MM.1S (cell line): Measurements from ENCODE around the gene SPATA6.

Experiments used
- DNase-seq: peaks from one replicate; pipeline ENCODE4 v3.0.0-alpha.2; 2015
- H2AFZ ChIP-seq: fragments of 300-600 bp; sonication (generic); 2 replicates; pipeline ENCODE4 v1.6.0; 2016; ENCODE audit warnings: antibody characterized with exemption, low read length
- H3F3A ChIP-seq: fragments of 300-600 bp; sonication (generic); 2 replicates; pipeline ENCODE4 v1.6.1; 2016; ENCODE audit warnings: mild to moderate bottlenecking, antibody characterized with exemption, low read length, moderate library complexity, mixed read lengths; ENCODE audit not compliant: insufficient read depth
- H3K27ac ChIP-seq: fragments of 300-600 bp; sonication (generic); 2 replicates; pipeline ENCODE4 v1.5.1; 2016; ENCODE audit warnings: mild to moderate bottlenecking, low read length
- H3K27me3 ChIP-seq: fragments of 300-600 bp; sonication (generic); replicated peaks from 2 replicates; pipeline ENCODE4 v1.6.0; 2016; ENCODE audit warnings: low read length; ENCODE audit not compliant: insufficient read depth
- H3K36me3 ChIP-seq: fragments of 300-600 bp; sonication (generic); replicated peaks from 2 replicates; pipeline ENCODE4 v1.6.1; 2016; ENCODE audit warnings: mild to moderate bottlenecking, low read length, mixed read lengths; ENCODE audit not compliant: insufficient read depth
- H3K4me1 ChIP-seq: fragments of 300-600 bp; sonication (generic); 2 replicates; pipeline ENCODE4 v1.6.1; 2016; ENCODE audit warnings: low read length, mixed read lengths
- H3K4me2 ChIP-seq: fragments of 300-600 bp; sonication (generic); 2 replicates; pipeline ENCODE4 v1.6.0; 2016; ENCODE audit warnings: low read depth, low read length
- H3K4me3 ChIP-seq: fragments of 300-600 bp; sonication (generic); 2 replicates; pipeline ENCODE4 v1.5.1; 2016; ENCODE audit warnings: low read length, mixed read lengths
- H3K79me2 ChIP-seq: fragments of 300-600 bp; sonication (generic); 2 replicates; pipeline ENCODE4 v1.6.1; 2016; ENCODE audit warnings: mixed run types, low read length, mixed read lengths
- H3K9ac ChIP-seq: fragments of 300-600 bp; sonication (generic); 2 replicates; pipeline ENCODE4 v1.6.1; 2016; ENCODE audit warnings: low read length, mixed read lengths
- H3K9me2 ChIP-seq: fragments of 300-600 bp; sonication (generic); replicated peaks from 2 replicates; pipeline ENCODE4 v1.6.1; 2016; ENCODE audit warnings: mild to moderate bottlenecking, low read length, mixed read lengths; ENCODE audit not compliant: insufficient read depth
- H3K9me3 ChIP-seq: fragments of 300-600 bp; sonication (generic); replicated peaks from 2 replicates; pipeline ENCODE4 v1.6.1; 2016; ENCODE audit warnings: mild to moderate bottlenecking, low read length, mixed read lengths; ENCODE audit not compliant: insufficient read depth
- H4K20me1 ChIP-seq: fragments of 300-600 bp; sonication (generic); 2 replicates; pipeline ENCODE4 v1.6.1; 2016; ENCODE audit warnings: mild to moderate bottlenecking, low read length, moderate library complexity, mixed read lengths; ENCODE audit not compliant: insufficient read depth
- CTCF ChIP-seq: fragments of 300-600 bp; sonication (generic); IDR thresholded peaks from 2 replicates; pipeline ENCODE4 v1.5.1; 2016; ENCODE audit warnings: antibody characterized with exemption, low read length, mixed read lengths
- EZH2 ChIP-seq: fragments of 300-600 bp; sonication (generic); optimal IDR thresholded peaks from 2 replicates; pipeline ENCODE3; 2017; ENCODE audit warnings: low read depth, mild to moderate bottlenecking, antibody characterized with exemption, low read length, mixed read lengths
- EZH2phosphoT487 ChIP-seq: fragments of 300-600 bp; sonication (generic); IDR thresholded peaks from 2 replicates; pipeline ENCODE4 v1.6.1; 2018; ENCODE audit warnings: antibody characterized with exemption, low read length

Gene SPATA6

GRCh38 chr1:48250572-48250971, 221.4 kb downstream of the SPATA6 start:
- Histone ChIP-seq H3K9me3 (no peaks in the 10 kb centered on the region), H3K9me2 (no peaks in the 10 kb centered on the region), H2AFZ (no peak overlapping the region), H3K4me2 (no peak overlapping the region), H3K36me3 (no peaks in the 10 kb centered on the region), H3K79me2 (no peaks in the 10 kb centered on the region), H3K4me3 (no peak overlapping the region), H3K27me3 (no peaks in the 10 kb centered on the region), H3K4me1 (no peaks in the 10 kb centered on the region), H4K20me1 (no peaks in the 10 kb centered on the region), H3F3A (no peaks in the 10 kb centered on the region), H3K27ac (no peak overlapping the region), H3K9ac (no peak overlapping the region)
- DNase-seq: no peak
- TF ChIP-seq EZH2phosphoT487 (no peak), EZH2 (no peak), CTCF (no peak)

GRCh38 chr1:48249868-48250267, 222.1 kb downstream of the SPATA6 start:
- H3K27me3 ChIP-seq: no peaks in the 10 kb centered on the region
- no peaks in the 10 kb centered on the region for H3K79me2 ChIP-seq
- H3K36me3 ChIP-seq: no peaks in the 10 kb centered on the region
- no peak for TF ChIP-seq EZH2
- TF ChIP-seq CTCF: peak; percentile 7; the same call in 1 of the 2 replicates
- TF ChIP-seq EZH2phosphoT487: no peak
- H2AFZ ChIP-seq: no peak overlapping the region
- no peaks in the 10 kb centered on the region for H3K9me3 ChIP-seq
- no peaks in the 10 kb centered on the region for H3F3A ChIP-seq
- H3K9ac ChIP-seq: no peak overlapping the region
- H3K27ac ChIP-seq: no peak overlapping the region
- H3K4me2 ChIP-seq: no peak overlapping the region
- no peak for DNase-seq
- H4K20me1 ChIP-seq: no peaks in the 10 kb centered on the region
- H3K4me1 ChIP-seq: no peaks in the 10 kb centered on the region
- H3K9me2 ChIP-seq: no peaks in the 10 kb centered on the region
- H3K4me3 ChIP-seq: no peak overlapping the region

GRCh38 chr1:48248356-48248755, 223.6 kb downstream of the SPATA6 start:
- no peaks in the 10 kb centered on the region for H4K20me1 ChIP-seq
- TF ChIP-seq EZH2 (no peak), EZH2phosphoT487 (no peak), CTCF (no peak)

More at GRCh38 chr1:48248356-48248755, 223.6 kb downstream of the SPATA6 start:
- H3F3A ChIP-seq: no peaks in the 10 kb centered on the region
- H3K4me2 ChIP-seq: no peak overlapping the region
- H3K9me2 ChIP-seq: no peaks in the 10 kb centered on the region
- no peaks in the 10 kb centered on the region for H3K9me3 ChIP-seq
- H3K27me3 ChIP-seq: no peaks in the 10 kb centered on the region
- H3K27ac ChIP-seq: no peak overlapping the region
- no peak overlapping the region for H3K9ac ChIP-seq
- no peaks in the 10 kb centered on the region for H3K36me3 ChIP-seq
- DNase-seq: no peak
- H3K79me2 ChIP-seq: no peaks in the 10 kb centered on the region
- no peaks in the 10 kb centered on the region for H3K4me1 ChIP-seq
- H3K4me3 ChIP-seq: no peak overlapping the region
- no peak overlapping the region for H2AFZ ChIP-seq
